RWPE2 (cell line): ENCODE data around the gene CASQ2.
A peak's percentile ranks its signal among the peaks of the same experiment; 100 is the strongest.

Experiments
- ATAC-seq: fragments of 200-7000 bp; cut with Tn5 transposase; 3 replicates; pipeline ENCODE4 v1.9.1; 2021; ENCODE audit warnings: low read depth
- DNase-seq: peaks from one replicate; pipeline ENCODE4 v3.0.0-alpha.2; 2020; ENCODE audit warnings: low spot score
- H3K27ac ChIP-seq: fragments of 450-650 bp; 2 replicates; pipeline ENCODE4 v1.5.1; 2017; ENCODE audit warnings: mild to moderate bottlenecking; ENCODE audit not compliant: poor library complexity, severe bottlenecking
- H3K27me3 ChIP-seq: fragments of 250-450 bp; sonication (Bioruptor Pico); 2 replicates; pipeline ENCODE4 v1.5.1; 2021; ENCODE audit warnings: mild to moderate bottlenecking, moderate library complexity; ENCODE audit not compliant: insufficient read depth, poor library complexity, severe bottlenecking
- H3K36me3 ChIP-seq: fragments of 250-450 bp; sonication (Bioruptor Pico); 2 replicates; pipeline ENCODE4 v1.5.1; 2020; ENCODE audit warnings: low read depth, mild to moderate bottlenecking, moderate library complexity
- H3K4me1 ChIP-seq: fragments of 250-450 bp; sonication (Bioruptor Pico); 2 replicates; pipeline ENCODE4 v1.5.1; 2021; ENCODE audit warnings: mild to moderate bottlenecking, moderate library complexity; ENCODE audit not compliant: insufficient read depth, poor library complexity, severe bottlenecking
- H3K4me3 ChIP-seq: fragments of 250-450 bp; sonication (Bioruptor Pico); 2 replicates; pipeline ENCODE4 v1.5.1; 2021; ENCODE audit warnings: mild to moderate bottlenecking, moderate library complexity; ENCODE audit not compliant: severe bottlenecking
- H3K9me3 ChIP-seq: fragments of 250-450 bp; sonication (Bioruptor Pico); 2 replicates; pipeline ENCODE4 v1.5.1; 2021; ENCODE audit warnings: mild to moderate bottlenecking, moderate library complexity; ENCODE audit not compliant: severe bottlenecking
- TF ChIP-seq, protein P1 (sequence below): fragments of 450-650 bp; IDR thresholded peaks from one replicate; pipeline ENCODE4 v1.5.1; 2017; ENCODE audit warnings: mild to moderate bottlenecking, moderate library complexity; ENCODE audit not compliant: poor library complexity, severe bottlenecking

CASQ2 gene

GRCh38 chr1:115802416-115802815 is 33.9 kb upstream of the CASQ2 start:
- no peak overlapping the region for H3K27ac ChIP-seq
- no peak overlapping the region for H3K4me3 ChIP-seq
- DNase-seq = no peak
- ATAC-seq = no peak
- no peaks in the 10 kb centered on the region for H3K36me3 ChIP-seq
- no peaks in the 10 kb centered on the region for H3K9me3 ChIP-seq
- H3K4me1 ChIP-seq = no peaks in the 10 kb centered on the region
- TF ChIP-seq, protein P1, sequence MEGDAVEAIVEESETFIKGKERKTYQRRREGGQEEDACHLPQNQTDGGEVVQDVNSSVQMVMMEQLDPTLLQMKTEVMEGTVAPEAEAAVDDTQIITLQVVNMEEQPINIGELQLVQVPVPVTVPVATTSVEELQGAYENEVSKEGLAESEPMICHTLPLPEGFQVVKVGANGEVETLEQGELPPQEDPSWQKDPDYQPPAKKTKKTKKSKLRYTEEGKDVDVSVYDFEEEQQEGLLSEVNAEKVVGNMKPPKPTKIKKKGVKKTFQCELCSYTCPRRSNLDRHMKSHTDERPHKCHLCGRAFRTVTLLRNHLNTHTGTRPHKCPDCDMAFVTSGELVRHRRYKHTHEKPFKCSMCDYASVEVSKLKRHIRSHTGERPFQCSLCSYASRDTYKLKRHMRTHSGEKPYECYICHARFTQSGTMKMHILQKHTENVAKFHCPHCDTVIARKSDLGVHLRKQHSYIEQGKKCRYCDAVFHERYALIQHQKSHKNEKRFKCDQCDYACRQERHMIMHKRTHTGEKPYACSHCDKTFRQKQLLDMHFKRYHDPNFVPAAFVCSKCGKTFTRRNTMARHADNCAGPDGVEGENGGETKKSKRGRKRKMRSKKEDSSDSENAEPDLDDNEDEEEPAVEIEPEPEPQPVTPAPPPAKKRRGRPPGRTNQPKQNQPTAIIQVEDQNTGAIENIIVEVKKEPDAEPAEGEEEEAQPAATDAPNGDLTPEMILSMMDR = no peak
- H3K27me3 ChIP-seq = no peaks in the 10 kb centered on the region

- ATAC-seq = no peak
- H3K4me3 ChIP-seq = no peak overlapping the region
- TF ChIP-seq, protein P1 = no peak
- H3K27me3 ChIP-seq = no peaks in the 10 kb centered on the region
- no peaks in the 10 kb centered on the region for H3K36me3 ChIP-seq
- no peak overlapping the region for H3K27ac ChIP-seq
- DNase-seq = no peak
- H3K9me3 ChIP-seq = no peaks in the 10 kb centered on the region
- peaks cover 10% of the 10 kb centered on the region for H3K4me1 ChIP-seq
Observed at GRCh38 chr1:115797486-115797885, 29.0 kb upstream of the CASQ2 start.

DNA sequence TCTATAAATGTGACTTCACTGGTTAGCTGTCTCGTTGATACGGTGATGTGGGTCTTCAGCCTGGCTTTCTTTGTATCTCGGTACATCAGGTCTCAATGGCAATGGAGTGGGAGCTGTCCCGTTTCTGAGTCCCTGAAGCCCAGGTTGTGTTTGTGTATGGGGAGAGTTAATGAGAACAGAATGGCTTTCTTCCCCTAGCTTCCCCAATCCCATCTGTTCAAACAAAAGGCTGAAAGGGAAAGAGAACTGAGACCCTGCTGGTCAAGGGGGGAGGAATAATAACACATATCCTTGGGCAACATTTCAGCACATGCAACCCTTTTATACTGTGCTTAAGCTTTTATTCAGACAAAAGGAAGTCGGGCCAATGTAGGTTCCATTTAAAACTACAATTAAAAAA is 28.4 kb upstream of the CASQ2 start:
- Histone ChIP-seq H3K4me1 (peaks cover 14% of the 10 kb centered on the region), H3K27ac (no peak overlapping the region), H3K36me3 (no peaks in the 10 kb centered on the region), H3K9me3 (no peaks in the 10 kb centered on the region), H3K4me3 (no peak overlapping the region), H3K27me3 (no peaks in the 10 kb centered on the region)
- ATAC-seq (no peak), DNase-seq (no peak)
- TF ChIP-seq, protein P1 = no peak

DNA sequence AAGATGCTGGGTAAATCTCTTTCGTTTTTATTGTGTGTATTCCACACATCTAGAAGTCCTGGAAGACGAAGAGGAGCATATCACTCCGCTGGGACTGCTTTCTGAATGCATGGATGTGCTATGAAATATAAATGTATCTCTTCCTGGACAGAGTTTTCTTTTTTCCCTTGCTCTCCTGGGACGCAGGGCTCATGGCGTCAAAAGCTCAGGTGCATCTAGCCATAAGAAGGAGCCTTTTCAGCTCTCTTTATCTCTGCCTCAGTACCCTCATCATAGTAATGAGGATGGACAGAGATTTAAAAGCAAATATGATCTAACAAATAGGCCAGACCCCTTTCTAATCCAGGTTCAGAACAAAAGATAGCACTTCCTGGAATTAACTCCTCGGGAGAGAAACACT is 27.5 kb upstream of the CASQ2 start:
- Histone ChIP-seq H3K36me3 (no peaks in the 10 kb centered on the region), H3K4me3 (no peak overlapping the region), H3K27ac (no peak overlapping the region), H3K27me3 (no peaks in the 10 kb centered on the region), H3K4me1 (peaks cover 23% of the 10 kb centered on the region), H3K9me3 (no peaks in the 10 kb centered on the region)
- TF ChIP-seq, protein P1 = no peak
- DNase-seq (no peak), ATAC-seq (no peak)

DNA sequence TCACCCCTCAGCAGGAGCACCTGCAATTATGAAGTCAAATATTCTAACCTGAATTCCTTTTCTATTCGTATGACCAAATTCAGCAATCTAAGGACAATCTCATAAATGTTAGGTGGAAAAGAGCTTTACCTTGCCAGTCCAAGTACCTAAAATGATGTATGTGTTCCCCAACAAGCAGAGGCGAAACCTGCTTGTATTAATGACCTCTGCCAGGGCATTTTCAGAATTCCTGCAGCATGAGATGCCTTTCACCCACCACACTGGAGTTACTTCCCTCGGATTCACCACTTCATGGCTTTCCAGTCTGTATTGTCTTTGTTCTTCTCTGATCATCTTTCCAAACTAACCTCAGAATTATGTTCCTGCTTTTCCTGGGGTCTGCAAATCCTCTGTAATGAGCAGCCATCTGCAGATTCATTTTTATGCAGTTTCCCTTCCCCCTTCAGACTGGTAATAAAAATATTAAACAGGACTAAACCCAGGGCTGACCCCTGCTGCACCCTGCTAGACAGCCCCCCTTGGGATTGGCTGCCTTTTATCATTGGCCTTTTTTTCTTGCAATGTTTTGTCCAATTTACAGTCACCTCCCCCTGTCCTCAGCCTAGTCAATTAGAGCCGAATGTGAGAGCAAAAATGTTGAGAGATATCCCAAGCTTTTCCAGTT is 26.6 kb upstream of the CASQ2 start:
- H3K4me1 ChIP-seq = peaks cover 28% of the 10 kb centered on the region

More for the DNA sequence above, 26.6 kb upstream of the CASQ2 start:
- DNase-seq (no peak), ATAC-seq (peak; percentile 75; the same call in 2 of the 3 replicates)
- peak overlapping the region; percentile 45 for H3K27ac ChIP-seq
- H3K9me3 ChIP-seq = no peaks in the 10 kb centered on the region
- no peaks in the 10 kb centered on the region for H3K27me3 ChIP-seq
- TF ChIP-seq, protein P1 = no peak
- no peaks in the 10 kb centered on the region for H3K36me3 ChIP-seq
- no peak overlapping the region for H3K4me3 ChIP-seq
